ENCODE results near the gene ARSB.

- TF ChIP-seq SUZ12 (IDR thresholded peaks at IDR 0.05) (no peak), ARNT (IDR thresholded peaks at IDR 0.05) (no peak), SP1 (IDR thresholded peaks at IDR 0.05) (no peak), FOXM1 (IDR thresholded peaks at IDR 0.05; ENCODE audit: borderline replicate concordance) (no peak), NFRKB (IDR thresholded peaks at IDR 0.05) (no peak), BHLHE40 (IDR thresholded peaks at IDR 0.05; ENCODE audit: borderline replicate concordance) (no peak), L3MBTL2 (conservative IDR thresholded peaks at IDR 0.05) (no peak), CTBP1 (IDR thresholded peaks at IDR 0.05; ENCODE audit: borderline replicate concordance) (no peak), FOXK2 (IDR thresholded peaks at IDR 0.05) (no peak), FOXA1 (IDR thresholded peaks at IDR 0.05) (no peak), ZNF384 (IDR thresholded peaks at IDR 0.05) (no peak)
These were observed 171.8 kb downstream of the ARSB start for GRCh38 chr5:78813286-78813685.
